A673 (cell line): ENCODE measurements around the gene JAK3. TPM values are rescaled to one million over a fixed set of nuclear protein-coding genes. Genes with fewer than 3 reads are reported as not detected.

Experiments used
- BruUV-seq: library from RNA; stranded (reverse); fragments of 400-500 nt; replicated peaks from 2 replicates; lab custom pipeline; 2021; lab: Mats Ljungman, UMichigan
- CTCF ChIA-PET: fragments of 300-600 bp; sonication (Branson Sonifier 250); formaldehyde crosslinking; loops from one replicate; lab custom pipeline; 2022; ENCODE audit warnings: antibody characterized with exemption; lab: Charles Lee
- POLR2A ChIA-PET: fragments of 300-600 bp; sonication (Branson Sonifier 250); formaldehyde crosslinking; loops from one replicate; lab custom pipeline; 2022; ENCODE audit warnings: antibody characterized with exemption; ENCODE audit not compliant: low non-redundant PET; lab: Charles Lee
- DNase-seq: peaks from one replicate; pipeline ENCODE4 v3.0.0-alpha.2; 2015; ENCODE audit warnings: low spot score
- H3K27ac ChIP-seq: fragments of 200-600 bp; sonication (generic); 2 replicates; pipeline ENCODE4 v1.5.1; 2016; ENCODE audit warnings: mixed run types, low read depth, mild to moderate bottlenecking, mixed read lengths, antibody characterized with exemption, low read length; ENCODE audit not compliant: poor library complexity, severe bottlenecking
- H3K27me3 ChIP-seq: fragments of 200-600 bp; sonication (generic); replicated peaks from 2 replicates; pipeline ENCODE4 v1.6.1; 2017; ENCODE audit warnings: mixed run types, low read depth, mild to moderate bottlenecking, mixed read lengths, antibody characterized with exemption, low read length; ENCODE audit not compliant: insufficient read depth, poor library complexity
- H3K36me3 ChIP-seq: fragments of 200-600 bp; sonication (generic); 2 replicates; pipeline ENCODE4 v1.6.1; 2016; ENCODE audit warnings: mixed run types, mild to moderate bottlenecking, mixed read lengths, antibody characterized with exemption, low read length; ENCODE audit not compliant: insufficient read depth, poor library complexity, severe bottlenecking
- H3K4me1 ChIP-seq: fragments of 200-600 bp; sonication (generic); 2 replicates; pipeline ENCODE4 v1.6.1; 2017; ENCODE audit warnings: mixed run types, mild to moderate bottlenecking, mixed read lengths, antibody characterized with exemption, low read length; ENCODE audit not compliant: insufficient read depth, poor library complexity, severe bottlenecking
- H3K4me3 ChIP-seq: fragments of 200-600 bp; sonication (generic); 2 replicates; pipeline ENCODE4 v1.5.1; 2016; ENCODE audit warnings: low read depth, mixed run types, mild to moderate bottlenecking, mixed read lengths, low read length; ENCODE audit not compliant: poor library complexity, severe bottlenecking
- H3K9me3 ChIP-seq: fragments of 200-600 bp; sonication (generic); 2 replicates; pipeline ENCODE4 v1.6.1; 2016; ENCODE audit warnings: mixed run types, low read depth, mild to moderate bottlenecking, mixed read lengths, antibody characterized with exemption, low read length; ENCODE audit not compliant: poor library complexity, severe bottlenecking
- EZH2 ChIP-seq: fragments of 200-600 bp; sonication (generic); IDR thresholded peaks from 2 replicates; pipeline ENCODE4 v1.6.1; 2017; ENCODE audit warnings: borderline replicate concordance, low read depth, mild to moderate bottlenecking, mixed read lengths, antibody characterized with exemption, low read length; ENCODE audit not compliant: poor library complexity, severe bottlenecking
- intact Hi-C: fragments of 100-400 bp; cut with micrococcal nuclease; formaldehyde crosslinking; loops from one replicate; pipeline ENCODE4 v1.10.0; 2022; ENCODE audit not compliant: unreplicated experiment
- total RNA-seq: library from RNA; stranded (reverse); gene quantifications from 2 replicates; pipeline ENCODE4 v1.2.3, GENCODE V29; 2021
- TF ChIP-seq, protein P1 (sequence below): fragments of 300-800, 200-600 bp; sonication (generic); conservative IDR thresholded peaks from 2 replicates; pipeline ENCODE4 v1.5.1; 2017; ENCODE audit warnings: low read depth, mild to moderate bottlenecking, antibody characterized with exemption, low read length, moderate library complexity, mixed read lengths

Gene JAK3
- total RNA-seq, 1 experiment from 2014 or later: 2.5 TPM

GRCh38 chr19:17848595-17849292 lies 962 bp upstream of the JAK3 start:
- DNase-seq: no peak
- no peak overlapping the region for H3K27ac ChIP-seq
- no peaks in the 10 kb centered on the region for H3K9me3 ChIP-seq
- H3K36me3 ChIP-seq: no peaks in the 10 kb centered on the region
- POLR2A ChIA-PET: interaction anchor here (0.6 kb wide), 1 partner anchor 51 kb away, joined by 3 read pairs; no protein-coding TSS in a partner anchor
- intact Hi-C loops: no loop called here
- BruUV-seq: no TSS peak
- CTCF ChIA-PET: no interaction called here
- peaks cover 6% of the 10 kb centered on the region for H3K4me1 ChIP-seq
- TF ChIP-seq, protein P1, sequence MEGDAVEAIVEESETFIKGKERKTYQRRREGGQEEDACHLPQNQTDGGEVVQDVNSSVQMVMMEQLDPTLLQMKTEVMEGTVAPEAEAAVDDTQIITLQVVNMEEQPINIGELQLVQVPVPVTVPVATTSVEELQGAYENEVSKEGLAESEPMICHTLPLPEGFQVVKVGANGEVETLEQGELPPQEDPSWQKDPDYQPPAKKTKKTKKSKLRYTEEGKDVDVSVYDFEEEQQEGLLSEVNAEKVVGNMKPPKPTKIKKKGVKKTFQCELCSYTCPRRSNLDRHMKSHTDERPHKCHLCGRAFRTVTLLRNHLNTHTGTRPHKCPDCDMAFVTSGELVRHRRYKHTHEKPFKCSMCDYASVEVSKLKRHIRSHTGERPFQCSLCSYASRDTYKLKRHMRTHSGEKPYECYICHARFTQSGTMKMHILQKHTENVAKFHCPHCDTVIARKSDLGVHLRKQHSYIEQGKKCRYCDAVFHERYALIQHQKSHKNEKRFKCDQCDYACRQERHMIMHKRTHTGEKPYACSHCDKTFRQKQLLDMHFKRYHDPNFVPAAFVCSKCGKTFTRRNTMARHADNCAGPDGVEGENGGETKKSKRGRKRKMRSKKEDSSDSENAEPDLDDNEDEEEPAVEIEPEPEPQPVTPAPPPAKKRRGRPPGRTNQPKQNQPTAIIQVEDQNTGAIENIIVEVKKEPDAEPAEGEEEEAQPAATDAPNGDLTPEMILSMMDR: no peak
- TF ChIP-seq EZH2: no peak
- H3K27me3 ChIP-seq: no peaks in the 10 kb centered on the region
- no peak overlapping the region for H3K4me3 ChIP-seq

- POLR2A ChIA-PET: no interaction called here
- CTCF ChIA-PET: no interaction called here
These were observed 1.6 kb downstream of the JAK3 start for GRCh38 chr19:17846146-17846545.

GRCh38 chr19:17843908-17844490 lies 3.8 kb downstream of the JAK3 start:
- H3K9me3 ChIP-seq: no peaks in the 10 kb centered on the region
- no peak for DNase-seq
- POLR2A ChIA-PET: no interaction called here
- H3K27me3 ChIP-seq: no peaks in the 10 kb centered on the region
- H3K27ac ChIP-seq: no peak overlapping the region
- CTCF ChIA-PET: no interaction called here
- intact Hi-C loops: no loop called here
- no peak overlapping the region for H3K4me3 ChIP-seq
- H3K36me3 ChIP-seq: no peaks in the 10 kb centered on the region
- no TSS peak for BruUV-seq
- peaks cover 23% of the 10 kb centered on the region for H3K4me1 ChIP-seq
- no peak for TF ChIP-seq EZH2

More at GRCh38 chr19:17846146-17846545, 1.6 kb downstream of the JAK3 start:
- no peak overlapping the region for H3K27ac ChIP-seq
- intact Hi-C loops: no loop called here
- BruUV-seq: no TSS peak
- H3K4me1 ChIP-seq: peaks cover 21% of the 10 kb centered on the region
- no peaks in the 10 kb centered on the region for H3K9me3 ChIP-seq
- H3K27me3 ChIP-seq: no peaks in the 10 kb centered on the region
- no peak overlapping the region for H3K4me3 ChIP-seq
- DNase-seq: no peak
- TF ChIP-seq, protein P1: no peak
- TF ChIP-seq EZH2: no peak
- no peaks in the 10 kb centered on the region for H3K36me3 ChIP-seq
